Measurements from ENCODE around the gene TTLL11.

Gene TTLL11

GRCh38 chr9:121811140-121811539, 282.0 kb downstream of the TTLL11 start (continued):
- TF ChIP-seq TSHZ2 (CRISPR knock-in tag; IDR thresholded peaks at IDR 0.05) (no peak), PATZ1 (CRISPR knock-in tag; IDR thresholded peaks at IDR 0.05; ENCODE audit: borderline replicate concordance) (no peak)

GRCh38 chr9:121810489-121810888, 282.6 kb downstream of the TTLL11 start:
- no peak for ATAC-seq
- TF ChIP-seq OSR1 (CRISPR knock-in tag; IDR thresholded peaks at IDR 0.05): no peak
- no peak for TF ChIP-seq POU6F1 (CRISPR knock-in tag; IDR thresholded peaks at IDR 0.05; ENCODE audit: borderline replicate concordance, low read depth)
- no peak for TF ChIP-seq ZFP30 (CRISPR knock-in tag; IDR thresholded peaks at IDR 0.05)
- no peak for TF ChIP-seq ZNF8 (CRISPR knock-in tag; IDR thresholded peaks at IDR 0.05)
- no peak for TF ChIP-seq BACH2 (CRISPR knock-in tag; IDR thresholded peaks at IDR 0.05; ENCODE audit: borderline replicate concordance)
- TF ChIP-seq PPARA (CRISPR knock-in tag; IDR thresholded peaks at IDR 0.05; ENCODE audit: borderline replicate concordance): no peak
- no peak for TF ChIP-seq TCF4 (CRISPR knock-in tag; IDR thresholded peaks at IDR 0.05; ENCODE audit: borderline replicate concordance)
- no peak for TF ChIP-seq ARNTL (CRISPR knock-in tag; IDR thresholded peaks at IDR 0.05; ENCODE audit: borderline replicate concordance, low read depth)
- no peak for TF ChIP-seq SNAI2 (CRISPR knock-in tag; IDR thresholded peaks at IDR 0.05)
- no peak for TF ChIP-seq CSDC2 (CRISPR knock-in tag; IDR thresholded peaks at IDR 0.05)
- no peak for TF ChIP-seq ZC3H10 (CRISPR knock-in tag; IDR thresholded peaks at IDR 0.05)
- TF ChIP-seq TOX (CRISPR knock-in tag; IDR thresholded peaks at IDR 0.05; ENCODE audit: borderline replicate concordance): no peak

- TF ChIP-seq ZFP30 (CRISPR knock-in tag; IDR thresholded peaks at IDR 0.05) (no peak), ZNF70 (CRISPR knock-in tag; IDR thresholded peaks at IDR 0.05) (no peak), ZNF565 (CRISPR knock-in tag; conservative IDR thresholded peaks at IDR 0.05; ENCODE audit: low read depth) (no peak), TCF4 (CRISPR knock-in tag; IDR thresholded peaks at IDR 0.05; ENCODE audit: borderline replicate concordance) (no peak), ARNTL (CRISPR knock-in tag; IDR thresholded peaks at IDR 0.05; ENCODE audit: borderline replicate concordance, low read depth) (no peak), ZNF8 (CRISPR knock-in tag; IDR thresholded peaks at IDR 0.05) (no peak), CSRNP3 (CRISPR knock-in tag; IDR thresholded peaks at IDR 0.05) (no peak), ZFP3 (CRISPR knock-in tag; IDR thresholded peaks at IDR 0.05) (no peak), ZC3H10 (CRISPR knock-in tag; IDR thresholded peaks at IDR 0.05) (no peak), ISL1 (CRISPR knock-in tag; IDR thresholded peaks at IDR 0.05) (no peak), TOX (CRISPR knock-in tag; IDR thresholded peaks at IDR 0.05; ENCODE audit: borderline replicate concordance) (no peak), CSDC2 (CRISPR knock-in tag; IDR thresholded peaks at IDR 0.05) (no peak), SNAI2 (CRISPR knock-in tag; IDR thresholded peaks at IDR 0.05) (no peak), CREB5 (CRISPR knock-in tag; IDR thresholded peaks at IDR 0.05; ENCODE audit: low read depth) (no peak), OSR1 (CRISPR knock-in tag; IDR thresholded peaks at IDR 0.05) (no peak), PPARA (CRISPR knock-in tag; IDR thresholded peaks at IDR 0.05; ENCODE audit: borderline replicate concordance) (no peak), BACH2 (CRISPR knock-in tag; IDR thresholded peaks at IDR 0.05; ENCODE audit: borderline replicate concordance) (no peak), TSHZ2 (CRISPR knock-in tag; IDR thresholded peaks at IDR 0.05) (no peak), POU6F1 (CRISPR knock-in tag; IDR thresholded peaks at IDR 0.05; ENCODE audit: borderline replicate concordance, low read depth) (no peak), RARB (CRISPR knock-in tag; IDR thresholded peaks at IDR 0.05) (no peak)
- no peak for ATAC-seq
Measured at GRCh38 chr9:121809356-121810050, 283.6 kb downstream of the TTLL11 start.

Data from SK-N-SH treated with all-trans-retinoic acid at 6 μM for 48 hours (cell line).